MM.1S (cell line): ENCODE results near the gene ZFAND4.
A peak's percentile ranks its signal among the peaks of the same experiment; 100 is the strongest.

Experiments used
- DNase-seq: peaks from one replicate; pipeline ENCODE4 v3.0.0-alpha.2; 2015
- H2AFZ ChIP-seq: fragments of 300-600 bp; sonication (generic); 2 replicates; pipeline ENCODE4 v1.6.0; 2016; ENCODE audit warnings: antibody characterized with exemption, low read length
- H3F3A ChIP-seq: fragments of 300-600 bp; sonication (generic); 2 replicates; pipeline ENCODE4 v1.6.1; 2016; ENCODE audit warnings: mild to moderate bottlenecking, antibody characterized with exemption, low read length, moderate library complexity, mixed read lengths; ENCODE audit not compliant: insufficient read depth
- H3K27ac ChIP-seq: fragments of 300-600 bp; sonication (generic); 2 replicates; pipeline ENCODE4 v1.5.1; 2016; ENCODE audit warnings: mild to moderate bottlenecking, low read length
- H3K27me3 ChIP-seq: fragments of 300-600 bp; sonication (generic); replicated peaks from 2 replicates; pipeline ENCODE4 v1.6.0; 2016; ENCODE audit warnings: low read length; ENCODE audit not compliant: insufficient read depth
- H3K36me3 ChIP-seq: fragments of 300-600 bp; sonication (generic); replicated peaks from 2 replicates; pipeline ENCODE4 v1.6.1; 2016; ENCODE audit warnings: mild to moderate bottlenecking, low read length, mixed read lengths; ENCODE audit not compliant: insufficient read depth
- H3K4me1 ChIP-seq: fragments of 300-600 bp; sonication (generic); 2 replicates; pipeline ENCODE4 v1.6.1; 2016; ENCODE audit warnings: low read length, mixed read lengths
- H3K4me2 ChIP-seq: fragments of 300-600 bp; sonication (generic); 2 replicates; pipeline ENCODE4 v1.6.0; 2016; ENCODE audit warnings: low read depth, low read length
- H3K4me3 ChIP-seq: fragments of 300-600 bp; sonication (generic); 2 replicates; pipeline ENCODE4 v1.5.1; 2016; ENCODE audit warnings: low read length, mixed read lengths
- H3K79me2 ChIP-seq: fragments of 300-600 bp; sonication (generic); 2 replicates; pipeline ENCODE4 v1.6.1; 2016; ENCODE audit warnings: mixed run types, low read length, mixed read lengths
- H3K9ac ChIP-seq: fragments of 300-600 bp; sonication (generic); 2 replicates; pipeline ENCODE4 v1.6.1; 2016; ENCODE audit warnings: low read length, mixed read lengths
- H3K9me2 ChIP-seq: fragments of 300-600 bp; sonication (generic); replicated peaks from 2 replicates; pipeline ENCODE4 v1.6.1; 2016; ENCODE audit warnings: mild to moderate bottlenecking, low read length, mixed read lengths; ENCODE audit not compliant: insufficient read depth
- H3K9me3 ChIP-seq: fragments of 300-600 bp; sonication (generic); replicated peaks from 2 replicates; pipeline ENCODE4 v1.6.1; 2016; ENCODE audit warnings: mild to moderate bottlenecking, low read length, mixed read lengths; ENCODE audit not compliant: insufficient read depth
- H4K20me1 ChIP-seq: fragments of 300-600 bp; sonication (generic); 2 replicates; pipeline ENCODE4 v1.6.1; 2016; ENCODE audit warnings: mild to moderate bottlenecking, low read length, moderate library complexity, mixed read lengths; ENCODE audit not compliant: insufficient read depth
- EZH2 ChIP-seq: fragments of 300-600 bp; sonication (generic); optimal IDR thresholded peaks from 2 replicates; pipeline ENCODE3; 2017; ENCODE audit warnings: low read depth, mild to moderate bottlenecking, antibody characterized with exemption, low read length, mixed read lengths
- EZH2phosphoT487 ChIP-seq: fragments of 300-600 bp; sonication (generic); IDR thresholded peaks from 2 replicates; pipeline ENCODE4 v1.6.1; 2018; ENCODE audit warnings: antibody characterized with exemption, low read length
- TF ChIP-seq, protein P1 (sequence below): fragments of 300-600 bp; sonication (generic); IDR thresholded peaks from 2 replicates; pipeline ENCODE4 v1.5.1; 2016; ENCODE audit warnings: antibody characterized with exemption, low read length, mixed read lengths

The ZFAND4 gene

DNA sequence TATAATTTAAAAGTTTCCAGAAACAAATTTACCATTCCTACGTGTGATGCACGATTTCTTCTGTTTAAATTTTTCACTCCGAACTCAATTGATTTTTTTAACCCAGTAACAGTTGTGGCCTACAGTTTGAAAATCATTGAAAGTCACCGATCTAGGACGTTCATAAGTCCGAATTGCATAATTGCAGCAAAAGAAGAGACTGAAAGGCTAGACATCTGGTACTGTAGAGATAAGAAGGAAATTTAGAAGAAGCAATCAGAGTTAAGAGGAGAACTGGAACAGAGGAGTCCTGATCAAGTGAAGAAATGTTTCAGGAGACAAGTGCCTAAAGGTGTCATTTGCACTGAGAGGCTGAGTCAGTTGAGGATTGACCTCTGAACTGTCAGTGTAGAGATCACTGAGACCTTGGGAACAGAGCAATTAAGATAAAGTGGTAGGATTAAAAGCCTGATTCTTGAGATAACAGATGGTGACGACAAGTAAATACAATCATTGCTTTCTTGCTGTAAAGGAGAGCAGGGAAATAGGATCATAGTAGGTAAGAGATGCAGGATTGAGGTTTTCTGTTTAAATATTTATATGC lies 73.5 kb downstream of the ZFAND4 start:
- Histone ChIP-seq H3K27me3 (no peaks in the 10 kb centered on the region), H3K4me3 (no peak overlapping the region), H3K4me2 (no peak overlapping the region), H3K9me3 (no peaks in the 10 kb centered on the region), H3K9ac (no peak overlapping the region), H3K27ac (no peak overlapping the region), H3K9me2 (no peaks in the 10 kb centered on the region), H3F3A (no peaks in the 10 kb centered on the region), H4K20me1 (no peaks in the 10 kb centered on the region), H3K4me1 (no peaks in the 10 kb centered on the region), H3K79me2 (0 out of 2 replicates have a peak, but pooled peaks cover 1% of the 10 kb centered on the region), H3K36me3 (no peaks in the 10 kb centered on the region), H2AFZ (no peak overlapping the region)
- TF ChIP-seq, protein P1, sequence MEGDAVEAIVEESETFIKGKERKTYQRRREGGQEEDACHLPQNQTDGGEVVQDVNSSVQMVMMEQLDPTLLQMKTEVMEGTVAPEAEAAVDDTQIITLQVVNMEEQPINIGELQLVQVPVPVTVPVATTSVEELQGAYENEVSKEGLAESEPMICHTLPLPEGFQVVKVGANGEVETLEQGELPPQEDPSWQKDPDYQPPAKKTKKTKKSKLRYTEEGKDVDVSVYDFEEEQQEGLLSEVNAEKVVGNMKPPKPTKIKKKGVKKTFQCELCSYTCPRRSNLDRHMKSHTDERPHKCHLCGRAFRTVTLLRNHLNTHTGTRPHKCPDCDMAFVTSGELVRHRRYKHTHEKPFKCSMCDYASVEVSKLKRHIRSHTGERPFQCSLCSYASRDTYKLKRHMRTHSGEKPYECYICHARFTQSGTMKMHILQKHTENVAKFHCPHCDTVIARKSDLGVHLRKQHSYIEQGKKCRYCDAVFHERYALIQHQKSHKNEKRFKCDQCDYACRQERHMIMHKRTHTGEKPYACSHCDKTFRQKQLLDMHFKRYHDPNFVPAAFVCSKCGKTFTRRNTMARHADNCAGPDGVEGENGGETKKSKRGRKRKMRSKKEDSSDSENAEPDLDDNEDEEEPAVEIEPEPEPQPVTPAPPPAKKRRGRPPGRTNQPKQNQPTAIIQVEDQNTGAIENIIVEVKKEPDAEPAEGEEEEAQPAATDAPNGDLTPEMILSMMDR = no peak
- no peak for TF ChIP-seq EZH2
- DNase-seq = no peak

DNA sequence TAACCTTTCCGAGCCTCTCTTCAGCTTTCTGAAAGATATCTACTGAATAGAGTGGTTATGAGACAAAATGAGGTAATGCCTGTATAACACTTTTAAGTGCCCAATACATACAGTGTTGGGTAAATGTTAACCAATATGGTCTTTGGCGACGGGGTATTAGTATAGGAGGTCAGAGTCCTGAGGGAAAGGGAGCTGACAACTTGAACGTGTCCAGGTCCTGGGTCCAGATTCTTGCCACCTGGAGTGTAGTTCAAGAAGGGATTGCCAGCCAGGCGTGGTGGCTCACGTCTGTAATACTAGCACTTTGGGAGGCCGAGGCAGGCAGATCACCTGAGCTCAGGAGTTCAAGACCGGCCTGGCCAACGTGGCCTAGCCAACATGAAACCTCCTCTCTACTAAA lies 76.0 kb downstream of the ZFAND4 start:
- H3K36me3 ChIP-seq = no peaks in the 10 kb centered on the region
- H3F3A ChIP-seq = no peaks in the 10 kb centered on the region
- peaks cover 10% of the 10 kb centered on the region for H3K4me1 ChIP-seq
- H4K20me1 ChIP-seq = no peaks in the 10 kb centered on the region
- no peaks in the 10 kb centered on the region for H3K9me3 ChIP-seq
- no peak for TF ChIP-seq EZH2phosphoT487
- TF ChIP-seq, protein P1 = no peak
- TF ChIP-seq EZH2 = no peak
- H3K79me2 ChIP-seq = peaks cover 17% of the 10 kb centered on the region
- H3K4me3 ChIP-seq = no peak overlapping the region
- H3K9me2 ChIP-seq = no peaks in the 10 kb centered on the region
- no peaks in the 10 kb centered on the region for H3K27me3 ChIP-seq
- H3K9ac ChIP-seq = no peak overlapping the region
- H3K27ac ChIP-seq = no peak overlapping the region
- H2AFZ ChIP-seq = no peak overlapping the region
- DNase-seq = no peak
- H3K4me2 ChIP-seq = no peak overlapping the region

DNA sequence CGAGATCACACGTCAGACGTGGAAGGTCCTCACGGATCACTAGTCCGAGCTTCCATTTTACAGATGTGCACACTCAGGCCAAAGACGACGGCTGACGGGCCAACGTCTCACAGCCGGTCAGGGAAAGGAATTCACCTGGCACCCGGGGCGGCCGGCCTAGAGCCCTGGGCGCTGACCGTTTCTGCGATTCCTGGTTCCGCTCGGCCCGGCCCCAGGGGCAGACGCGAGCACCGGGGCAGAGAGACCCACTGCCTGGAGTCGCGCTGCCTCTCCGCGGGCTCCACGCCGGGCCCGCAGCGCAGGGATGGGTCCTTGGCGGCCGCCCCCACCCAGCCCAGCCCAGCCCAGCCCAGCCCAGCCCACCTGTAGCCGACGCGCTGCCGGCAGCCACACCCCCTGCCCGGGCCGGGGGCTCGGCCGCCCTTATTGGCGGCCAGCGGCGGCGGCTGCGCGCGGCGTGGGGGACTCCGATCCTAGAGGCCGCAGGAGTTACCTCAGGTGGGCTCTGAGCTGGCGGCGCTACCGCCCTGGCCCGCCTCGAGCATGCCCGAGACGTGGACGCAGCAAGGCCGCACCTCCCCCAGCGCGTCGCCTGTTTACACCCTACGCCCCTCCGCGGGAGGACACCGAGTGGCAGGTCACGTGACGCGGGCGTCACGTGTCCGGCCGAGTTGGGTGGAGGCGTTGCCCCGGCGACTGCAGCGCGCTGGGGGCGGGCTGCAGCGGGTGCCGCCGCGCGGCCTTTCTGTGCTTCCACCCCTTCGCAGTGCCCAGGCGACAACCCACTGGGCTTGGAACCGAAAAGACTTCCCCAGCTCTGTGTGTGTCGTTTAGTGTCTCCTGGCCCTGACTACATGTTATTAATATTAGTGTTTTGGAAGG lies 78.1 kb downstream of the ZFAND4 start:
- peaks cover 10% of the 10 kb centered on the region for H3K4me1 ChIP-seq
- peak overlapping the region; percentile 91 for H3K4me3 ChIP-seq
- peak overlapping the region; percentile 70; the same call in 1 of the 2 replicates for H3K9ac ChIP-seq
- no peak overlapping the region for H3K27ac ChIP-seq
- H3K4me2 ChIP-seq = peak overlapping the region; percentile 89
- H3K79me2 ChIP-seq = peaks cover 24% of the 10 kb centered on the region
- no peaks in the 10 kb centered on the region for H4K20me1 ChIP-seq
- H3K9me3 ChIP-seq = no peaks in the 10 kb centered on the region
- no peaks in the 10 kb centered on the region for H3K36me3 ChIP-seq
- H3K27me3 ChIP-seq = no peaks in the 10 kb centered on the region
- no peaks in the 10 kb centered on the region for H3K9me2 ChIP-seq
- DNase-seq = peak; percentile 96
- TF ChIP-seq EZH2 = no peak
- TF ChIP-seq EZH2phosphoT487 = no peak
- peak overlapping the region; percentile 89 for H2AFZ ChIP-seq
- H3F3A ChIP-seq = no peaks in the 10 kb centered on the region
